Jurkat, Clone E6-1 (cell line): ENCODE data around the gene KCNA3.
A peak's percentile ranks its signal among the peaks of the same experiment; 100 is the strongest.
"Not testable (repeated sequence)": the region's sequence is repeated elsewhere in the genome, so short reads cannot be mapped to it uniquely, and the experiment has no call there.

Experiments
- DNase-seq: peaks from one replicate; pipeline ENCODE4 v3.0.0-alpha.2; 2011; ENCODE audit warnings: low read depth, low spot score
- H3K4me3 ChIP-seq: 2 replicates; pipeline ENCODE4 v1.5.1; 2011; ENCODE audit warnings: mild to moderate bottlenecking, low read length, control low read depth, moderate library complexity

KCNA3 gene

GRCh38 chr1:110684491-110684890 is 9.8 kb upstream of the KCNA3 start:
- DNase-seq: no peak
- H3K4me3 ChIP-seq: no peak overlapping the region

- H3K4me3 ChIP-seq: no peak overlapping the region
- DNase-seq: no peak
These were observed 8.2 kb upstream of the KCNA3 start for GRCh38 chr1:110682898-110683297.

DNA sequence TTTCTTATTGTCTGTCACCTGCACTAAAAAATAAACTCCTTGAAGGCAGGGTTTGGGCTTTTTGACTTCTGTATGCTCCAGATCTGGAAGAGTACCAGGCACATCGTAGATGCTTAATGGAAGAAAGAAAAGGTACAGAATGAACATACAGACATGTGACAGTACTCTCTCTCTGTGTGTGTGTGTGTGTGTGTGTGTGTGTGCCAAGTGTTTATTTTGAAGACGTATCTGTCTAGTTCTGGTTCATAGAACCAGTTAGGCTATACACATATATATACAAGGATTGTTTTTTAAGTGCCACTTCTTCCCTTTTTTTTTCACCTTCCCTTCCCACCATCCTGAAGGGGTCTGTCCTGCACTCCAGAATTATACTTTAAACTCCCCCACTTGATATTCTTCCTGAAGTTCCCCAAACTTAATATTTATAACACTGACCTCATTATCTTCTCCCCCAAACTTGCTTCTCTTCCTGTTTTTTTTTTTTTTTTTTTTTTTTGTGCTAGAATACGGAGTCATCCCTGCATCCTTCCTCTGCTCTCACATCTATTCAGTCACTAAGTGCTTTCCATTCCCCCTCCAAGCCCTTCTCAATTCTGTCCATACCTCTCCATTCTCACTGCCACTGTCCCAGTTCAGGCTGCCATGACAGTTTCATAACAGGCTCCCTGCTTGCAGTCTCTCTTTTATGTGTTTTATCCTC is 5.4 kb upstream of the KCNA3 start:
- DNase-seq: no peak
- H3K4me3 ChIP-seq: no peak overlapping the region

GRCh38 chr1:110677526-110677925 is 2.8 kb upstream of the KCNA3 start:
- no peak for DNase-seq
- H3K4me3 ChIP-seq: no peak overlapping the region

- DNase-seq: no peak
These were observed 2.2 kb upstream of the KCNA3 start for GRCh38 chr1:110676970-110677369.

GRCh38 chr1:110675060-110675791 is 486 bp upstream of the KCNA3 start:
- H3K4me3 ChIP-seq: peak overlapping the region; percentile 54
- no peak for DNase-seq

More at GRCh38 chr1:110676970-110677369, 2.2 kb upstream of the KCNA3 start:
- no peak overlapping the region for H3K4me3 ChIP-seq

GRCh38 chr1:110673805-110674336 is 869 bp downstream of the KCNA3 start:
- H3K4me3 ChIP-seq: peak overlapping the region; percentile 54
- DNase-seq: no peak

- peak overlapping the region; percentile 54 for H3K4me3 ChIP-seq
These were observed 1.5 kb downstream of the KCNA3 start for GRCh38 chr1:110673197-110673701.

GRCh38 chr1:110672753-110673108 is 2.0 kb downstream of the KCNA3 start:
- peak; percentile 75 for DNase-seq
- peak overlapping the region; percentile 54 for H3K4me3 ChIP-seq

More at GRCh38 chr1:110673197-110673701, 1.5 kb downstream of the KCNA3 start:
- no peak for DNase-seq

DNA sequence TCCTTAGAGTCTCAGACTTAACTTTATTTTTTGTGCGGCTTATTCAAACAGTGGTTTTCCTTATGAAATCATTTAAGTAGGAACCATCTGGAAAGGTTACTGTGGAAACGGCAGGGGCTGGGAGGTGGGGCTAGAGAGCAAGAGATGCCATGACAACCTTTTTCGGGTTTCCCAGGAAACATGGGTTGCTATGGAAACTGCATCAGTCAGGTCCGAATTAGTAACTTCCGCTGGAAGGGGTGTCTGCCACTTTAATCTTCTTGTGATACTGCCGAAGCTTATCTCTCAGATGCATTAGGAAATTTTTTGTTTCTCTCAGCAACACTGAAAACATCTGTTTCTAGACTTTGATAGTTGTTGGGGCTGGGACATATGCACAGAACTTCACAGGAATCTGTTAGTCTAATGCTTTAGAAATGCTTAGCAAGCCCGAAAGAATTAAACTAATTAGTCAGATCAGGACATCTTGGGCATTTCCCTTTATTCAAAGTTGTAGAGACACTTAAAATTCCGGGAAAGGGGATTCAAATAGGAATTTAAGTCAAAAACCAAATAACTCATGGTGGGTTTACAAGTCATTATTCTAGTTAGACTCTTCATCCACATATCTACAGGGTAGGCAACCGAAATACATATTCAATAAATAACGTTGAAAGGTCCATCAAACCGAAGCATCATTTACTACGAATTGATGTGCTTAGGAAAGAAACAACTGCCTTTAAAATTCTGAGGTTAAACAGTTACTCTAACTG is 2.6 kb downstream of the KCNA3 start:
- peak overlapping the region; percentile 54 for H3K4me3 ChIP-seq

GRCh38 chr1:110671361-110671760 is 3.4 kb downstream of the KCNA3 start:
- DNase-seq: no peak
- no peak overlapping the region for H3K4me3 ChIP-seq

More for the DNA sequence above, 2.6 kb downstream of the KCNA3 start:
- peak; percentile 93 for DNase-seq

GRCh38 chr1:110668549-110668948 is 6.2 kb downstream of the KCNA3 start:
- no peak overlapping the region for H3K4me3 ChIP-seq
- DNase-seq: no peak

DNA sequence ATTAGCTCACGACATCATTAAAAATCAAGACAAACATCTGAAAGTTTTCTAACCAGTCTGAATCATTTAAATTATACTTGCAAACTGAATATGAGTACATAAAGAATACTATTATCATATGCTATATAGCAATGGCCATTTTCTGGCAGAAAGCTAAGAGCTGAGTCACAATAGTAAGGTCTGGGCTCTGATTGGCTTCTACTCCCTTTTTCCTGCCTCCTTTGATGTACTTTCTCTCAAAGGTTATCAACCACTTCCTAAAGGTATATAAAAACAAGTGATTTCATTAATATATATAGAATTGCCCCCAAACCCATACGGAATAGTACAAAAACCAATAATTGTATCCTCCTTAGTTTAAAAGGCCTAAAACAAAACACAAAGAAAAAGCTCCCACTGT is 7.0 kb downstream of the KCNA3 start:
- DNase-seq: no peak
- H3K4me3 ChIP-seq: no peak overlapping the region

DNA sequence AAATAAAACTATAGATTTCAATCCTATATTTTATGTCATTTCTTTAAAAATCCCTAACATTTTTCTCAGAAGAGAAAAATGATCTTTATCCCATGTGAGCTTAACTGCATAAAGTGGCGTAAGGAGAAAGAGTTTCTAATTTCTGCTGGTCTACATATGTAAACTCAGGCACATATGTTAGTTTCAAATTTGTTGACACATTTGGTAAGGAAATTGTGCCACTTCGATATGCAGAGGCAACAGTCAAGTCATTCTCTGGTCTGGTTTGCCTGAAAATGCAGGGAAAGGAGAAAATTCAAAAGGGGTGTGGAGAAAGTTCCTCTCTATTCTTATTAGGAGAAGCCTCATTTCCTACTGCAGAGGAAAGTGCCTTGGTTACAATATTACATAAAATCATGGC is 11.5 kb downstream of the KCNA3 start:
- no peak for DNase-seq

GRCh38 chr1:110659559-110659958 is 15.2 kb downstream of the KCNA3 start:
- DNase-seq, H3K4me3 ChIP-seq: not testable (repeated sequence)

More for the DNA sequence above, 11.5 kb downstream of the KCNA3 start:
- no peak overlapping the region for H3K4me3 ChIP-seq

- no peak for DNase-seq
These were observed 17.4 kb downstream of the KCNA3 start for GRCh38 chr1:110657351-110657750.

GRCh38 chr1:110650609-110651008 is 24.1 kb downstream of the KCNA3 start:
- DNase-seq: no peak
- H3K4me3 ChIP-seq: no peak overlapping the region

More at GRCh38 chr1:110657351-110657750, 17.4 kb downstream of the KCNA3 start:
- no peak overlapping the region for H3K4me3 ChIP-seq

GRCh38 chr1:110648417-110648816 is 26.3 kb downstream of the KCNA3 start:
- no peak for DNase-seq
- H3K4me3 ChIP-seq: no peak overlapping the region

DNA sequence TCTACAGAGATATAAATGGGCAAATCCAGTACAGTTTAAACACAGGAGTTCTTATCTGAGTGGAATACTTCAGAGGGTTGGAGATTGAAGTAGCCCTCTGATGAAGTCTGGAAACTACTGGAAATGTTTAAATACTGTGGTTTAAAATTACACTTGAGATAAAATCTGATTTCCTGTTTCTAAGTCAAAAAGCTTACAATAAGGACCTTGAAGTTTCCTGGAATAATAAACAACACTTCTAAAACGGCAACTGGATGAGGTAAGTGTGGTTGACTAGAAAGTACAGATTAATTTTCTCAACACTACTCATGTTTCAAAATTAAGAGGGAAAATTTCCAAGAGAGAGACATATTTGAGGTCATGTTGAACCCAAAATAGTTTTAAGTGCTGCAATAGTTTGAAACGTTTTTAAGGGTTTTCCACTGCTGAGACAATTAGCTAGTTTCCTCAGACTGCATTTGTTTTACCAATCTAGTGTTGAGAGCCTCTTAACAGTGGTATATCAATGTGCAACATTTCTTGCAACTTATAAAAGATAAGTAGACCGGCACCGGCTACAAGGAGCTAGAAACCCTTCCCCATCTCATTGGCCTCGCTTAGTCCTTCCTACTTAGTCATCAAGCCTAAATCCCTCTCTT is 27.4 kb downstream of the KCNA3 start:
- DNase-seq: peak; percentile 66
- no peak overlapping the region for H3K4me3 ChIP-seq
